Tibial nerve (tissue), 3 donors: Measurements from ENCODE around the gene ERG28.

Source experiments
- POLR2A ChIP-seq, 2 donors: fragments of 450-650 bp; IDR thresholded peaks; one replicate each; pipeline ENCODE4 v1.6.1; 2017; ENCODE audit warnings: antibody characterized with exemption in 2 of 2, mild to moderate bottlenecking in 2 of 2, moderate library complexity in 2 of 2
- TF ChIP-seq, protein P1 (sequence below), 5 experiments: fragments of 200-600 bp in 3 of 5; fragments of 450-650 bp in 2 of 5; sonication (generic) in 3 of 5; IDR thresholded peaks; one replicate each; pipeline ENCODE4 v1.5.1; 2016 to 2019; ENCODE audit warnings: antibody characterized with exemption in 5 of 5, mild to moderate bottlenecking in 3 of 5, moderate library complexity in 2 of 5

DNA sequence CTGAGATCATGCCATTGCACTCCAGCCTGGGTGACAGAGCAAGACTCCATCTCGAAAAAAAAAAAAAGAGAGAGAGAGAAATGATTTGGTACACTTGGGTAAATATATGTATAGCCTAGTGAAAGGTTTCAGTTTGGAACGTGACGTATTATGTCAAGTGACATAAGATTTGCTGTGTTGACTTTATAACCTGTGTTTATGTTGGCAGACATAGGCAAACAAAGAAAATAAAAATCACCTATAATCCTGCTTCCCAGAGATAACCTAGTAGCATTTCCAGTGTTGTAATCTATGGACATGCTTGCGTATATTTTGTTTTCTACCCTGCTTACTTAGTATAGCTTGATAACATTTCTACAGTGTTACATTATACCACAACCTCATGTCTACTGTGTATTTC lies 16.7 kb downstream of the ERG28 start:
- TF ChIP-seq, protein P1, sequence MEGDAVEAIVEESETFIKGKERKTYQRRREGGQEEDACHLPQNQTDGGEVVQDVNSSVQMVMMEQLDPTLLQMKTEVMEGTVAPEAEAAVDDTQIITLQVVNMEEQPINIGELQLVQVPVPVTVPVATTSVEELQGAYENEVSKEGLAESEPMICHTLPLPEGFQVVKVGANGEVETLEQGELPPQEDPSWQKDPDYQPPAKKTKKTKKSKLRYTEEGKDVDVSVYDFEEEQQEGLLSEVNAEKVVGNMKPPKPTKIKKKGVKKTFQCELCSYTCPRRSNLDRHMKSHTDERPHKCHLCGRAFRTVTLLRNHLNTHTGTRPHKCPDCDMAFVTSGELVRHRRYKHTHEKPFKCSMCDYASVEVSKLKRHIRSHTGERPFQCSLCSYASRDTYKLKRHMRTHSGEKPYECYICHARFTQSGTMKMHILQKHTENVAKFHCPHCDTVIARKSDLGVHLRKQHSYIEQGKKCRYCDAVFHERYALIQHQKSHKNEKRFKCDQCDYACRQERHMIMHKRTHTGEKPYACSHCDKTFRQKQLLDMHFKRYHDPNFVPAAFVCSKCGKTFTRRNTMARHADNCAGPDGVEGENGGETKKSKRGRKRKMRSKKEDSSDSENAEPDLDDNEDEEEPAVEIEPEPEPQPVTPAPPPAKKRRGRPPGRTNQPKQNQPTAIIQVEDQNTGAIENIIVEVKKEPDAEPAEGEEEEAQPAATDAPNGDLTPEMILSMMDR (IDR thresholded peaks at IDR 0.05) = no peak
- TF ChIP-seq POLR2A (IDR thresholded peaks at IDR 0.05) = no peak
